Measurements from ENCODE around the gene ATP2B3. TPM values are rescaled to one million over a fixed set of nuclear protein-coding genes. Genes with fewer than 3 reads are reported as not detected.

The ATP2B3 gene
- total and polyA plus RNA-seq, 2 experiments from 2014 or later = 0.17 TPM; not detected in 1

DNA sequence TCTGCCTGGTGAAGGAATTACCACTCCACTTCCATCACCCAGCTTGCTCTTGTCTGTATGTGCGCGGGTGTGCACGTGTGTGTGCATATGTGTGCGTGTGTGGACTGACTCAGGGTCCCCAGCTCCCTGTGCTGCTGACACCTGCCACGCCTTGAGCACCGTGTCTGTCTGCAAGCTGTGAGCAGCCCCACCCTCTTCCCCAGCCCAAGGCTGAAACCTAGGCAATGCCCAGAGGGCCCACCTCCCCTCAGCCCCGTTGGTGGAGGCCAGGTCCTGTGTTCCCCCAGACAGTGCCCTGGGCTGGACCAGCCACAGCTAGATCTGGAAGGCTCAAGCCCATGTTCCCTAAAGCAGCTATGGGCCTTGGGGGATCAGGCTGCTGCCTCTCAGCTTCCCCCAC lies 83.5 kb downstream of the ATP2B3 start:
- no peak overlapping the region for H3K4me3 ChIP-seq
- no peak overlapping the region for H3K4me2 ChIP-seq
- peaks cover 5% of the 10 kb centered on the region for H3K27me3 Mint-ChIP-seq (ENCODE audit: insufficient read depth, low read depth, poor library complexity)
- ATAC-seq (no peak), DNase-seq (ENCODE audit: low spot score) (no peak)
- H3F3A ChIP-seq (replicated peaks; ENCODE audit: low read depth) = no peaks in the 10 kb centered on the region
- no peaks in the 10 kb centered on the region; the same call in 2 of the 3 replicates for H3K36me3 Mint-ChIP-seq (ENCODE audit: low read depth)
- H2AFZ ChIP-seq = no peak overlapping the region
- no peaks in the 10 kb centered on the region for H3K36me3 ChIP-seq (ENCODE audit: insufficient read depth)
- H3K27me3 ChIP-seq (ENCODE audit: insufficient read depth) = peaks cover 4% of the 10 kb centered on the region; the same call in 1 of the 2 replicates
- H3K27ac Mint-ChIP-seq = no peak overlapping the region
- H3K27ac ChIP-seq (ENCODE audit: low read depth) = no peak overlapping the region
- H3K9me3 Mint-ChIP-seq = no peaks in the 10 kb centered on the region
- H3K9me2 ChIP-seq (ENCODE audit: insufficient read depth) = no peaks in the 10 kb centered on the region
- peaks cover 8% of the 10 kb centered on the region for H3K79me2 ChIP-seq (replicated peaks; ENCODE audit: insufficient read depth)
- TF ChIP-seq EZH2phosphoT487 (IDR thresholded peaks at IDR 0.05; ENCODE audit: unreplicated experiment) (no peak), JUNB (IDR thresholded peaks at IDR 0.05; ENCODE audit: unreplicated experiment) (no peak)
- H3K4me1 ChIP-seq (ENCODE audit: insufficient read depth) = no peaks in the 10 kb centered on the region
- no peaks in the 10 kb centered on the region; the same call in 1 of the 2 replicates for H4K20me1 ChIP-seq (replicated peaks; ENCODE audit: insufficient read depth)
- H3K4me3 Mint-ChIP-seq = no peak overlapping the region
- peaks cover 11% of the 10 kb centered on the region for H3K4me1 Mint-ChIP-seq

DNA sequence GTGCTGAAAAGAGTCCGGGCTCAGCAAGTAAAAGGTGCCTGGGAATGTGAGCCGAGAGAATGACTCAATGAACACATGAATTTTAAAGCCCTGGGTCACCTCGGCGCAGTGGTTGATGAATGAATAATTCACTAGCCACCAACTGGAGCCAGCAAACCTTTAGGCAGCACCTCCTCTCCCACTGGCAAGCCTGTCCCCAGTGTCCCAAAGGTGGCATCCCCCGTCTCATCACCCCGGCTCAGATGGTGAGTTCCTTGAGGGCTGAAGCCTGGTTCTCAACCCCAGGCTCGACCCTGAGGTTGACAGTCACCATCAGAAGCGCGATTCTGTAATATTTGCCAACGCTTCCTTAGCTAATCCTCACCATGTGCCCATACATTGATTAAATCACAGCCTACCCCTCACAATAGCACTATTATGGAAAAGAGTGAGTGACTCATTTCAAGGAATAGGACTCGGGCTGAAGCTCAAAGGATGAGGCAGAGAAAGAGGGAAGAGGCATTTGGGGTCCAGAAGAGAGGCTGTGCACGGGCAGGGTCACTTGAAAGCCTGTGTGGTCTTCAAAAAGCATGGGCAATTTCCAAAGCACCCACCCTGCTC lies 84.2 kb downstream of the ATP2B3 start:
- H3K4me3 ChIP-seq = no peak overlapping the region
- no peaks in the 10 kb centered on the region; the same call in 1 of the 2 replicates for H4K20me1 ChIP-seq (replicated peaks; ENCODE audit: insufficient read depth)
- Mint-ChIP-seq H3K36me3 (ENCODE audit: low read depth) (no peaks in the 10 kb centered on the region), H3K9me3 (no peaks in the 10 kb centered on the region), H3K4me3 (no peak overlapping the region), H3K4me1 (peaks cover 11% of the 10 kb centered on the region), H3K27me3 (ENCODE audit: insufficient read depth, low read depth, poor library complexity) (peaks cover 5% of the 10 kb centered on the region), H3K27ac (no peak overlapping the region)
- H2AFZ ChIP-seq = no peak overlapping the region
- H3K4me2 ChIP-seq = no peak overlapping the region
- ATAC-seq (no peak), DNase-seq (ENCODE audit: low spot score) (no peak)
- H3F3A ChIP-seq (replicated peaks; ENCODE audit: low read depth) = no peaks in the 10 kb centered on the region
- no peaks in the 10 kb centered on the region for H3K4me1 ChIP-seq (ENCODE audit: insufficient read depth)
- H3K36me3 ChIP-seq (ENCODE audit: insufficient read depth) = no peaks in the 10 kb centered on the region
- H3K27ac ChIP-seq (ENCODE audit: low read depth) = no peak overlapping the region
- peaks cover 8% of the 10 kb centered on the region for H3K79me2 ChIP-seq (replicated peaks; ENCODE audit: insufficient read depth)
- peaks cover 4% of the 10 kb centered on the region; the same call in 1 of the 2 replicates for H3K27me3 ChIP-seq (ENCODE audit: insufficient read depth)
- no peaks in the 10 kb centered on the region for H3K9me2 ChIP-seq (ENCODE audit: insufficient read depth)
- no peak for TF ChIP-seq EZH2phosphoT487 (IDR thresholded peaks at IDR 0.05; ENCODE audit: unreplicated experiment)
- TF ChIP-seq, protein P1, sequence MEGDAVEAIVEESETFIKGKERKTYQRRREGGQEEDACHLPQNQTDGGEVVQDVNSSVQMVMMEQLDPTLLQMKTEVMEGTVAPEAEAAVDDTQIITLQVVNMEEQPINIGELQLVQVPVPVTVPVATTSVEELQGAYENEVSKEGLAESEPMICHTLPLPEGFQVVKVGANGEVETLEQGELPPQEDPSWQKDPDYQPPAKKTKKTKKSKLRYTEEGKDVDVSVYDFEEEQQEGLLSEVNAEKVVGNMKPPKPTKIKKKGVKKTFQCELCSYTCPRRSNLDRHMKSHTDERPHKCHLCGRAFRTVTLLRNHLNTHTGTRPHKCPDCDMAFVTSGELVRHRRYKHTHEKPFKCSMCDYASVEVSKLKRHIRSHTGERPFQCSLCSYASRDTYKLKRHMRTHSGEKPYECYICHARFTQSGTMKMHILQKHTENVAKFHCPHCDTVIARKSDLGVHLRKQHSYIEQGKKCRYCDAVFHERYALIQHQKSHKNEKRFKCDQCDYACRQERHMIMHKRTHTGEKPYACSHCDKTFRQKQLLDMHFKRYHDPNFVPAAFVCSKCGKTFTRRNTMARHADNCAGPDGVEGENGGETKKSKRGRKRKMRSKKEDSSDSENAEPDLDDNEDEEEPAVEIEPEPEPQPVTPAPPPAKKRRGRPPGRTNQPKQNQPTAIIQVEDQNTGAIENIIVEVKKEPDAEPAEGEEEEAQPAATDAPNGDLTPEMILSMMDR (conservative IDR thresholded peaks at IDR 0.05; ENCODE audit: low read depth in 2 of 2) = no peak
- no peak for TF ChIP-seq EZH2 (IDR thresholded peaks at IDR 0.05; ENCODE audit: low read depth, unreplicated experiment)
- TF ChIP-seq, protein P2, sequence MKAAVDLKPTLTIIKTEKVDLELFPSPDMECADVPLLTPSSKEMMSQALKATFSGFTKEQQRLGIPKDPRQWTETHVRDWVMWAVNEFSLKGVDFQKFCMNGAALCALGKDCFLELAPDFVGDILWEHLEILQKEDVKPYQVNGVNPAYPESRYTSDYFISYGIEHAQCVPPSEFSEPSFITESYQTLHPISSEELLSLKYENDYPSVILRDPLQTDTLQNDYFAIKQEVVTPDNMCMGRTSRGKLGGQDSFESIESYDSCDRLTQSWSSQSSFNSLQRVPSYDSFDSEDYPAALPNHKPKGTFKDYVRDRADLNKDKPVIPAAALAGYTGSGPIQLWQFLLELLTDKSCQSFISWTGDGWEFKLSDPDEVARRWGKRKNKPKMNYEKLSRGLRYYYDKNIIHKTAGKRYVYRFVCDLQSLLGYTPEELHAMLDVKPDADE (IDR thresholded peaks at IDR 0.05) = no peak
- TF ChIP-seq ZNF331 (CRISPR knock-in tag; IDR thresholded peaks at IDR 0.05; ENCODE audit: low read depth) = no peak
- TF ChIP-seq, protein P3, sequence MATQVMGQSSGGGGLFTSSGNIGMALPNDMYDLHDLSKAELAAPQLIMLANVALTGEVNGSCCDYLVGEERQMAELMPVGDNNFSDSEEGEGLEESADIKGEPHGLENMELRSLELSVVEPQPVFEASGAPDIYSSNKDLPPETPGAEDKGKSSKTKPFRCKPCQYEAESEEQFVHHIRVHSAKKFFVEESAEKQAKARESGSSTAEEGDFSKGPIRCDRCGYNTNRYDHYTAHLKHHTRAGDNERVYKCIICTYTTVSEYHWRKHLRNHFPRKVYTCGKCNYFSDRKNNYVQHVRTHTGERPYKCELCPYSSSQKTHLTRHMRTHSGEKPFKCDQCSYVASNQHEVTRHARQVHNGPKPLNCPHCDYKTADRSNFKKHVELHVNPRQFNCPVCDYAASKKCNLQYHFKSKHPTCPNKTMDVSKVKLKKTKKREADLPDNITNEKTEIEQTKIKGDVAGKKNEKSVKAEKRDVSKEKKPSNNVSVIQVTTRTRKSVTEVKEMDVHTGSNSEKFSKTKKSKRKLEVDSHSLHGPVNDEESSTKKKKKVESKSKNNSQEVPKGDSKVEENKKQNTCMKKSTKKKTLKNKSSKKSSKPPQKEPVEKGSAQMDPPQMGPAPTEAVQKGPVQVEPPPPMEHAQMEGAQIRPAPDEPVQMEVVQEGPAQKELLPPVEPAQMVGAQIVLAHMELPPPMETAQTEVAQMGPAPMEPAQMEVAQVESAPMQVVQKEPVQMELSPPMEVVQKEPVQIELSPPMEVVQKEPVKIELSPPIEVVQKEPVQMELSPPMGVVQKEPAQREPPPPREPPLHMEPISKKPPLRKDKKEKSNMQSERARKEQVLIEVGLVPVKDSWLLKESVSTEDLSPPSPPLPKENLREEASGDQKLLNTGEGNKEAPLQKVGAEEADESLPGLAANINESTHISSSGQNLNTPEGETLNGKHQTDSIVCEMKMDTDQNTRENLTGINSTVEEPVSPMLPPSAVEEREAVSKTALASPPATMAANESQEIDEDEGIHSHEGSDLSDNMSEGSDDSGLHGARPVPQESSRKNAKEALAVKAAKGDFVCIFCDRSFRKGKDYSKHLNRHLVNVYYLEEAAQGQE (IDR thresholded peaks at IDR 0.05; ENCODE audit: unreplicated experiment) = no peak
- TF ChIP-seq, protein P4, sequence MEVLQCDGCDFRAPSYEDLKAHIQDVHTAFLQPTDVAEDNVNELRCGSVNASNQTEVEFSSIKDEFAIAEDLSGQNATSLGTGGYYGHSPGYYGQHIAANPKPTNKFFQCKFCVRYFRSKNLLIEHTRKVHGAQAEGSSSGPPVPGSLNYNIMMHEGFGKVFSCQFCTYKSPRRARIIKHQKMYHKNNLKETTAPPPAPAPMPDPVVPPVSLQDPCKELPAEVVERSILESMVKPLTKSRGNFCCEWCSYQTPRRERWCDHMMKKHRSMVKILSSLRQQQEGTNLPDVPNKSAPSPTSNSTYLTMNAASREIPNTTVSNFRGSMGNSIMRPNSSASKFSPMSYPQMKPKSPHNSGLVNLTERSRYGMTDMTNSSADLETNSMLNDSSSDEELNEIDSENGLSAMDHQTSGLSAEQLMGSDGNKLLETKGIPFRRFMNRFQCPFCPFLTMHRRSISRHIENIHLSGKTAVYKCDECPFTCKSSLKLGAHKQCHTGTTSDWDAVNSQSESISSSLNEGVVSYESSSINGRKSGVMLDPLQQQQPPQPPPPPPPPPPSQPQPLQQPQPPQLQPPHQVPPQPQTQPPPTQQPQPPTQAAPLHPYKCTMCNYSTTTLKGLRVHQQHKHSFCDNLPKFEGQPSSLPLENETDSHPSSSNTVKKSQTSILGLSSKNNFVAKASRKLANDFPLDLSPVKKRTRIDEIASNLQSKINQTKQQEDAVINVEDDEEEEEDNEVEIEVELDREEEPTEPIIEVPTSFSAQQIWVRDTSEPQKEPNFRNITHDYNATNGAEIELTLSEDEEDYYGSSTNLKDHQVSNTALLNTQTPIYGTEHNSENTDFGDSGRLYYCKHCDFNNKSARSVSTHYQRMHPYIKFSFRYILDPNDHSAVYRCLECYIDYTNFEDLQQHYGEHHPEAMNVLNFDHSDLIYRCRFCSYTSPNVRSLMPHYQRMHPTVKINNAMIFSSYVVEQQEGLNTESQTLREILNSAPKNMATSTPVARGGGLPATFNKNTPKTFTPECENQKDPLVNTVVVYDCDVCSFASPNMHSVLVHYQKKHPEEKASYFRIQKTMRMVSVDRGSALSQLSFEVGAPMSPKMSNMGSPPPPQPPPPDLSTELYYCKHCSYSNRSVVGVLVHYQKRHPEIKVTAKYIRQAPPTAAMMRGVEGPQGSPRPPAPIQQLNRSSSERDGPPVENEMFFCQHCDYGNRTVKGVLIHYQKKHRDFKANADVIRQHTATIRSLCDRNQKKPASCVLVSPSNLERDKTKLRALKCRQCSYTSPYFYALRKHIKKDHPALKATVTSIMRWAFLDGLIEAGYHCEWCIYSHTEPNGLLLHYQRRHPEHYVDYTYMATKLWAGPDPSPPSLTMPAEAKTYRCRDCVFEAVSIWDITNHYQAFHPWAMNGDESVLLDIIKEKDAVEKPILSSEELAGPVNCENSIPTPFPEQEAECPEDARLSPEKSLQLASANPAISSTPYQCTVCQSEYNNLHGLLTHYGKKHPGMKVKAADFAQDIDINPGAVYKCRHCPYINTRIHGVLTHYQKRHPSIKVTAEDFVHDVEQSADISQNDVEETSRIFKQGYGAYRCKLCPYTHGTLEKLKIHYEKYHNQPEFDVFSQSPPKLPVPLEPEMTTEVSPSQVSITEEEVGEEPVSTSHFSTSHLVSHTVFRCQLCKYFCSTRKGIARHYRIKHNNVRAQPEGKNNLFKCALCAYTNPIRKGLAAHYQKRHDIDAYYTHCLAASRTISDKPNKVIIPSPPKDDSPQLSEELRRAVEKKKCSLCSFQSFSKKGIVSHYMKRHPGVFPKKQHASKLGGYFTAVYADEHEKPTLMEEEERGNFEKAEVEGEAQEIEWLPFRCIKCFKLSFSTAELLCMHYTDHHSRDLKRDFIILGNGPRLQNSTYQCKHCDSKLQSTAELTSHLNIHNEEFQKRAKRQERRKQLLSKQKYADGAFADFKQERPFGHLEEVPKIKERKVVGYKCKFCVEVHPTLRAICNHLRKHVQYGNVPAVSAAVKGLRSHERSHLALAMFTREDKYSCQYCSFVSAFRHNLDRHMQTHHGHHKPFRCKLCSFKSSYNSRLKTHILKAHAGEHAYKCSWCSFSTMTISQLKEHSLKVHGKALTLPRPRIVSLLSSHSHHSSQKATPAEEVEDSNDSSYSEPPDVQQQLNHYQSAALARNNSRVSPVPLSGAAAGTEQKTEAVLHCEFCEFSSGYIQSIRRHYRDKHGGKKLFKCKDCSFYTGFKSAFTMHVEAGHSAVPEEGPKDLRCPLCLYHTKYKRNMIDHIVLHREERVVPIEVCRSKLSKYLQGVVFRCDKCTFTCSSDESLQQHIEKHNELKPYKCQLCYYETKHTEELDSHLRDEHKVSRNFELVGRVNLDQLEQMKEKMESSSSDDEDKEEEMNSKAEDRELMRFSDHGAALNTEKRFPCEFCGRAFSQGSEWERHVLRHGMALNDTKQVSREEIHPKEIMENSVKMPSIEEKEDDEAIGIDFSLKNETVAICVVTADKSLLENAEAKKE (CRISPR knock-in tag; IDR thresholded peaks at IDR 0.05) = no peak

Measured in GM23338 (cell line).